Neural cell (in vitro differentiated cells): Measurements from ENCODE around the gene TAS2R7. TPM values are rescaled to one million over a fixed set of nuclear protein-coding genes. Genes with fewer than 3 reads are reported as not detected.
A peak's percentile ranks its signal among the peaks of the same experiment; 100 is the strongest.

Experiments used
- H2AFZ ChIP-seq: fragments of 200-600, 300-800 bp; sonication (generic), shearing (Covaris generic); 2 replicates; pipeline ENCODE4 v1.6.0; 2014; ENCODE audit warnings: low read depth, mild to moderate bottlenecking, antibody characterized with exemption, low read length, moderate library complexity
- H3F3A ChIP-seq: fragments of 200-600 bp; shearing (Covaris generic); 2 replicates; pipeline ENCODE4 v1.6.1; 2016; ENCODE audit warnings: mild to moderate bottlenecking, moderate library complexity, mixed read lengths, antibody characterized with exemption, low read length; ENCODE audit not compliant: insufficient read depth, poor library complexity, severe bottlenecking
- H3K27ac ChIP-seq: fragments of 200-600, 300-800 bp; sonication (generic), shearing (Covaris generic); 2 replicates; pipeline ENCODE4 v1.5.1; 2014; ENCODE audit warnings: mild to moderate bottlenecking, low read length, moderate library complexity
- H3K27me3 ChIP-seq: fragments of 300-800, 200-600 bp; sonication (generic), shearing (Covaris generic); 2 replicates; pipeline ENCODE4 v1.6.0; 2014; ENCODE audit warnings: mild to moderate bottlenecking, low read depth, low read length, moderate library complexity; ENCODE audit not compliant: insufficient read depth
- H3K36me3 ChIP-seq: fragments of 300-800, 200-600 bp; sonication (generic), shearing (Covaris generic); 2 replicates; pipeline ENCODE4 v1.5.1; 2014; ENCODE audit warnings: mild to moderate bottlenecking, antibody characterized with exemption, low read length, moderate library complexity; ENCODE audit not compliant: insufficient read depth
- H3K4me2 ChIP-seq: fragments of 300-800, 200-600 bp; sonication (generic), shearing (Covaris generic); 2 replicates; pipeline ENCODE4 v1.6.0; 2014; ENCODE audit warnings: mild to moderate bottlenecking, low read length
- H3K4me3 ChIP-seq: fragments of 300-800, 200-600 bp; sonication (generic), shearing (Covaris generic); 2 replicates; pipeline ENCODE4 v1.5.1; 2014; ENCODE audit warnings: mild to moderate bottlenecking, low read length, moderate library complexity
- H3K79me2 ChIP-seq: fragments of 200-600 bp; shearing (Covaris generic); replicated peaks from 2 replicates; pipeline ENCODE4 v1.6.0; 2014; ENCODE audit warnings: mild to moderate bottlenecking, low read length, moderate library complexity; ENCODE audit not compliant: insufficient read depth
- H3K9ac ChIP-seq: fragments of 300-800, 200-600 bp; sonication (generic), shearing (Covaris generic); 2 replicates; pipeline ENCODE4 v1.6.1; 2016; ENCODE audit warnings: mild to moderate bottlenecking, low read length, mixed read lengths
- H3K9me2 ChIP-seq: fragments of 200-600 bp; shearing (Covaris generic); 2 replicates; pipeline ENCODE4 v1.6.1; 2016; ENCODE audit warnings: mild to moderate bottlenecking, low read length, mixed read lengths; ENCODE audit not compliant: insufficient read depth
- H3K9me3 ChIP-seq: fragments of 200-600, 300-800 bp; sonication (generic), shearing (Covaris generic); 2 replicates; pipeline ENCODE4 v1.6.1; 2016; ENCODE audit warnings: mild to moderate bottlenecking, mixed run types, low read length, moderate library complexity, mixed read lengths
- H4K20me1 ChIP-seq: fragments of 200-600 bp; shearing (Covaris generic); 2 replicates; pipeline ENCODE4 v1.6.1; 2016; ENCODE audit warnings: mild to moderate bottlenecking, mixed run types; ENCODE audit not compliant: insufficient read depth
- CTCF ChIP-seq: fragments of 450-650 bp; IDR thresholded peaks from 2 replicates; pipeline ENCODE4 v1.5.1; 2014; ENCODE audit warnings: antibody characterized with exemption, mild to moderate bottlenecking, moderate library complexity; ENCODE audit not compliant: poor library complexity, severe bottlenecking
- EP300 ChIP-seq: fragments of 450-650 bp; conservative IDR thresholded peaks from 2 replicates; pipeline ENCODE4 v1.6.1; 2014; ENCODE audit warnings: antibody characterized with exemption, mild to moderate bottlenecking, moderate library complexity; ENCODE audit not compliant: poor library complexity, severe bottlenecking
- EZH2 ChIP-seq: fragments of 200-600, 300-800 bp; shearing (Covaris generic), sonication (generic); IDR thresholded peaks from 2 replicates; pipeline ENCODE4 v1.6.1; 2014; ENCODE audit warnings: antibody characterized with exemption, low read length, borderline replicate concordance, mild to moderate bottlenecking; ENCODE audit not compliant: insufficient read depth, poor library complexity, severe bottlenecking
- MXI1 ChIP-seq: fragments of 450-650 bp; conservative IDR thresholded peaks from 2 replicates; pipeline ENCODE4 v1.6.1; 2014; ENCODE audit warnings: antibody characterized with exemption, mild to moderate bottlenecking; ENCODE audit not compliant: poor library complexity, severe bottlenecking
- POLR2AphosphoS5 ChIP-seq: IDR thresholded peaks from 2 replicates; pipeline ENCODE4 v1.6.1; 2012
- RAD21 ChIP-seq: fragments of 450-650 bp; conservative IDR thresholded peaks from 2 replicates; pipeline ENCODE4 v1.6.1; 2014; ENCODE audit warnings: antibody characterized with exemption, mild to moderate bottlenecking, moderate library complexity
- REST ChIP-seq: IDR thresholded peaks from 2 replicates; pipeline ENCODE4 v1.6.1; 2012; ENCODE audit warnings: borderline replicate concordance
- SMC3 ChIP-seq: fragments of 450-650 bp; conservative IDR thresholded peaks from 2 replicates; pipeline ENCODE4 v1.6.1; 2014; ENCODE audit warnings: antibody characterized with exemption, mild to moderate bottlenecking, moderate library complexity; ENCODE audit not compliant: poor library complexity
- TAF1 ChIP-seq: IDR thresholded peaks from 2 replicates; pipeline ENCODE4 v1.6.1; 2012; ENCODE audit warnings: low read depth
- polyA plus RNA-seq: library from polyadenylated mRNA; depleted of rRNA; stranded (reverse); fragments of >200 nt; gene quantifications from 2 replicates; pipeline ENCODE4 v1.2.3, GENCODE V29; 2014

TAS2R7 gene
- polyA plus RNA-seq, 1 donor from 2014 or later: not detected

GRCh38 chr12:10771132-10771733 lies 31.2 kb downstream of the TAS2R7 start:
- H3K9me2 ChIP-seq: no peaks in the 10 kb centered on the region
- no peak overlapping the region for H3K27ac ChIP-seq
- H3K4me2 ChIP-seq: no peak overlapping the region
- TF ChIP-seq RAD21 (peak; percentile 95), SMC3 (peak; percentile 96), MXI1 (no peak), EZH2 (no peak), CTCF (peak; percentile 91)
- H3K9ac ChIP-seq: no peak overlapping the region
- no peaks in the 10 kb centered on the region for H3F3A ChIP-seq
- no peaks in the 10 kb centered on the region for H3K9me3 ChIP-seq
- no peaks in the 10 kb centered on the region for H3K36me3 ChIP-seq
- no peaks in the 10 kb centered on the region for H3K27me3 ChIP-seq
- no peak overlapping the region for H2AFZ ChIP-seq
- no peaks in the 10 kb centered on the region for H4K20me1 ChIP-seq
- H3K79me2 ChIP-seq: no peaks in the 10 kb centered on the region
- no peak overlapping the region for H3K4me3 ChIP-seq

GRCh38 chr12:10759657-10760056 lies 42.8 kb downstream of the TAS2R7 start:
- no peak overlapping the region for H2AFZ ChIP-seq

More at GRCh38 chr12:10759657-10760056, 42.8 kb downstream of the TAS2R7 start:
- Histone ChIP-seq H3K27ac (no peak overlapping the region), H3F3A (no peaks in the 10 kb centered on the region), H3K9me2 (no peaks in the 10 kb centered on the region), H3K79me2 (no peaks in the 10 kb centered on the region), H4K20me1 (no peaks in the 10 kb centered on the region), H3K4me2 (no peak overlapping the region), H3K9ac (no peak overlapping the region), H3K9me3 (no peaks in the 10 kb centered on the region), H3K4me3 (no peak overlapping the region), H3K36me3 (no peaks in the 10 kb centered on the region), H3K27me3 (no peaks in the 10 kb centered on the region)
- TF ChIP-seq RAD21: no peak
- no peak for TF ChIP-seq MXI1
- no peak for TF ChIP-seq EP300
- no peak for TF ChIP-seq POLR2AphosphoS5
- no peak for TF ChIP-seq EZH2
- no peak for TF ChIP-seq CTCF
- no peak for TF ChIP-seq TAF1
- TF ChIP-seq SMC3: no peak
- no peak for TF ChIP-seq REST
